Mesenchymal stem cell (in vitro differentiated cells and primary cell): ENCODE results near the gene R3HDM1.
A peak's percentile ranks its signal among the peaks of the same experiment; 100 is the strongest.

ENCODE experiments used
- DNase-seq: peaks from one replicate; pipeline ENCODE4 v3.0.0-alpha.2; 2013
- H2AFZ ChIP-seq: one replicate; pipeline ENCODE4 v1.6.1; 2013; ENCODE audit warnings: low read depth, mild to moderate bottlenecking, control low read depth, inconsistent platforms, low read length, moderate library complexity
- H2AK5ac ChIP-seq: 2 replicates; pipeline ENCODE4 v1.6.1; 2013; ENCODE audit warnings: low read length, moderate library complexity, mild to moderate bottlenecking, inconsistent platforms; ENCODE audit not compliant: severe bottlenecking
- H2BK120ac ChIP-seq: one replicate; pipeline ENCODE4 v1.6.1; 2013; ENCODE audit warnings: low read depth, mild to moderate bottlenecking, inconsistent platforms, low read length, moderate library complexity
- H2BK12ac ChIP-seq, 2 experiments: one replicate each; pipeline ENCODE4 v1.6.1; 2013; ENCODE audit warnings: inconsistent platforms in 2 of 2, low read length in 2 of 2, mild to moderate bottlenecking in 2 of 2, moderate library complexity in 2 of 2, control low read depth in 1 of 2
- H2BK15ac ChIP-seq: one replicate; pipeline ENCODE4 v1.6.1; 2013; ENCODE audit warnings: mild to moderate bottlenecking, low read depth, inconsistent platforms; ENCODE audit not compliant: poor library complexity, severe bottlenecking
- H2BK5ac ChIP-seq: 2 replicates; pipeline ENCODE4 v1.6.1; 2013; ENCODE audit warnings: low read depth, mild to moderate bottlenecking, low read length, control low read depth, inconsistent platforms; ENCODE audit not compliant: poor library complexity, severe bottlenecking
- H3K14ac ChIP-seq, 2 experiments: one replicate each; pipeline ENCODE4 v1.6.1; 2013; ENCODE audit warnings: inconsistent platforms in 2 of 2, low read length in 2 of 2, control low read depth in 1 of 2, mild to moderate bottlenecking in 1 of 2, moderate library complexity in 1 of 2
- H3K18ac ChIP-seq, 2 experiments: one replicate each; pipeline ENCODE4 v1.6.1; 2013; ENCODE audit warnings: inconsistent platforms in 2 of 2, low read length in 2 of 2, control low read depth in 1 of 2, low read depth in 1 of 2, mild to moderate bottlenecking in 1 of 2
- H3K23ac ChIP-seq, 2 experiments: one replicate each; pipeline ENCODE4 v1.6.1; 2013; ENCODE audit warnings: inconsistent platforms in 2 of 2, low read length in 2 of 2, mild to moderate bottlenecking in 2 of 2, moderate library complexity in 2 of 2, control low read depth in 1 of 2
- H3K27ac ChIP-seq: 2 replicates; pipeline ENCODE4 v1.5.1; 2013; ENCODE audit warnings: mild to moderate bottlenecking, moderate library complexity, low read length, control low read depth, inconsistent platforms; ENCODE audit not compliant: poor library complexity, severe bottlenecking
- H3K27me3 ChIP-seq, 2 experiments: 2 replicates each; pipeline versions ENCODE4 v1.6.1 to v1.7.0; 2013; ENCODE audit warnings: low read length in 2 of 2, mild to moderate bottlenecking in 2 of 2, moderate library complexity in 2 of 2, control low read depth in 1 of 2, inconsistent platforms in 1 of 2; ENCODE audit not compliant: control insufficient read depth in 1 of 2, insufficient read depth in 1 of 2
- H3K36me3 ChIP-seq, 2 experiments: 2 replicates each; pipeline versions ENCODE4 v1.6.1 to v1.7.0; 2013; ENCODE audit warnings: low read length in 2 of 2, control low read depth in 1 of 2, inconsistent platforms in 1 of 2, low read depth in 1 of 2, mild to moderate bottlenecking in 1 of 2; ENCODE audit not compliant: insufficient read depth in 2 of 2, control insufficient read depth in 1 of 2
- H3K4ac ChIP-seq, 2 experiments: one replicate each; pipeline ENCODE4 v1.6.1; 2013; ENCODE audit warnings: inconsistent platforms in 2 of 2, low read length in 2 of 2, mild to moderate bottlenecking in 2 of 2, moderate library complexity in 2 of 2, control low read depth in 1 of 2, low read depth in 1 of 2
- H3K4me1 ChIP-seq: 2 replicates; pipeline ENCODE4 v1.6.1; 2013; ENCODE audit warnings: low read depth, low read length, control low read depth; ENCODE audit not compliant: control insufficient read depth, insufficient read depth
- H3K4me2 ChIP-seq: 2 replicates; pipeline ENCODE4 v1.6.1; 2013; ENCODE audit warnings: low read length, mild to moderate bottlenecking, inconsistent platforms; ENCODE audit not compliant: poor library complexity, severe bottlenecking
- H3K4me3 ChIP-seq, 2 experiments: 2 replicates each; pipeline versions ENCODE4 v1.5.1 to v1.7.0; 2013; ENCODE audit warnings: low read length in 2 of 2, mild to moderate bottlenecking in 2 of 2, control low read depth in 1 of 2, low read depth in 1 of 2; ENCODE audit not compliant: insufficient read depth in 1 of 2
- H3K79me1 ChIP-seq: replicated peaks from 2 replicates; pipeline ENCODE4 v1.6.1; 2013; ENCODE audit warnings: mild to moderate bottlenecking, control low read depth, low read length, inconsistent platforms; ENCODE audit not compliant: poor library complexity, severe bottlenecking
- H3K9ac ChIP-seq: 2 replicates; pipeline ENCODE4 v1.7.0; 2013; ENCODE audit warnings: mild to moderate bottlenecking, low read length, moderate library complexity
- H3K9me3 ChIP-seq: 2 replicates; pipeline ENCODE4 v1.7.0; 2013; ENCODE audit warnings: mild to moderate bottlenecking, low read length; ENCODE audit not compliant: control insufficient read depth
- H4K8ac ChIP-seq: one replicate; pipeline ENCODE4 v1.6.1; 2013; ENCODE audit warnings: inconsistent platforms, mild to moderate bottlenecking, low read length, moderate library complexity
- H4K91ac ChIP-seq: one replicate; pipeline ENCODE4 v1.6.1; 2013; ENCODE audit warnings: mild to moderate bottlenecking, low read length, inconsistent platforms
- WGBS: methylation state at CpG from one replicate; pipeline ENCODE4 v1.1.7; 2013; ENCODE audit warnings: mixed read lengths; 5-methylcytosine and 5-hydroxymethylcytosine counted together

R3HDM1 gene

DNA sequence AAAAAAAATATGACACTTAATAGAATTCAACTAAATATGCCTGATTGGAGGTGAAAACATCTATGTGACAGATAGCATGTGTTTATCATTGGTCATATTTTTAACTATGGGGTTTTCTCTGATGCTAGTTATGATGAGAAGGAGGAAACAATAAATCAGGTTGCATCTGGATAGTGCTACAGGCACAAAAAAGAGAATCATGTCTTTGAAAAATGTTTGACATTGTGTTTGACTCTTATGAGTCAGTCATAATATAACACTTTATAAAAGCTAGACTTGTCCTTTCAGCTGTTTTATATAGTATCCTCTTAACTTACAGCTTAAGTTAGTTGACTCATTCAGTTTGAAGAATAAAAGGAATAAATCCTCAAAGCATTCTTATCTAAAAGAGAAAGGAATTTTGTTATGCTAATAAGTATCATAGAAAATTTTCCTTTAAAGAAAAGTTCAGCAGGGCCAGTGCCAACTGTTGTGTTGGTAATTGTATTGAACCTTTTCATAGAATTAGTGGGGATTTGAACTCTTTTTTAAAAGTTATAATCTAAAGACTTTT lies 131.9 kb downstream of the R3HDM1 start:
- Histone ChIP-seq H2BK15ac (no peak overlapping the region), H3K9ac (no peak overlapping the region), H3K27me3 (no peaks in the 10 kb centered on the region), H3K18ac (no peak overlapping the region), H3K4ac (no peak overlapping the region), H2BK12ac (no peak overlapping the region), H2AFZ (no peak overlapping the region), H3K79me1 (peaks cover 6% of the 10 kb centered on the region), H3K9me3 (no peaks in the 10 kb centered on the region), H2AK5ac (no peak overlapping the region), H3K27ac (no peak overlapping the region), H3K36me3 (peaks cover 7 to 18% of the 10 kb centered on the region in 2 experiments), H4K91ac (no peak overlapping the region), H3K14ac (no peak overlapping the region), H2BK120ac (no peak overlapping the region), H4K8ac (no peak overlapping the region), H3K4me3 (no peak overlapping the region), H3K4me1 (no peaks in the 10 kb centered on the region), H3K4me2 (no peak overlapping the region), H3K23ac (no peak overlapping the region), H2BK5ac (no peak overlapping the region)
- peak; percentile 14 for DNase-seq

DNA sequence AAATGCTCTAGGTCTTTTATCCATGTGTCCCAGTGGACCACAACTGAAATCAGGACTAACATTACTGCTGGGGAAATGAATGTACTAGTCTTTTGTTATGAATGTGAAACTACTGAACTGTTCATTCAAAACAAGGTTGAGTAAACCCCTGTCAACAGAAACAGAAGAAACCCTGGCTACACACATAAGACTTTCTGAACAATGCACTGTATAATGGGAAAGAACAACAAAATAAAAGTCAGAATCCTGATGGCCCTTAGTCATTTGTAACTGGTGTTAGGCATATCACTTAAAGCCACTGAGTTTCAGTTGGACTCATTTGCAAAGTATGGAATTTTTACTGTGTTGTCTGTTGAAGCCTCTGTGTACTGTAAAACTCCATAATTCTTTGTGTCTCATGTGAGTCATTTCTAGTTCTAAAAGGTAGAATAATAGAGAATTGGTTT lies 133.4 kb downstream of the R3HDM1 start:
- Histone ChIP-seq H4K8ac (no peak overlapping the region), H3K23ac (no peak overlapping the region), H2BK120ac (no peak overlapping the region), H3K9me3 (no peaks in the 10 kb centered on the region), H3K18ac (no peak overlapping the region), H3K27ac (no peak overlapping the region), H2AFZ (no peak overlapping the region), H3K4me1 (no peaks in the 10 kb centered on the region), H3K4me2 (no peak overlapping the region), H3K4me3 (no peak overlapping the region), H3K4ac (no peak overlapping the region), H3K36me3 (peaks cover 0 to 18% of the 10 kb centered on the region in 2 experiments), H3K27me3 (no peaks in the 10 kb centered on the region), H3K14ac (no peak overlapping the region), H2BK5ac (no peak overlapping the region), H2BK15ac (no peak overlapping the region), H3K9ac (no peak overlapping the region), H2AK5ac (no peak overlapping the region), H3K79me1 (peaks cover 9% of the 10 kb centered on the region), H2BK12ac (no peak overlapping the region), H4K91ac (no peak overlapping the region)
- peak; percentile 22 for DNase-seq

GRCh38 chr2:135667045-135667444 lies 135.8 kb downstream of the R3HDM1 start:
- no peak overlapping the region for H2BK15ac ChIP-seq
- H2BK12ac ChIP-seq: no peak overlapping the region
- peaks cover 5 to 7% of the 10 kb centered on the region in 2 experiments for H3K36me3 ChIP-seq
- H3K14ac ChIP-seq: no peak overlapping the region
- no peak overlapping the region for H2BK5ac ChIP-seq
- H4K91ac ChIP-seq: no peak overlapping the region
- H2AFZ ChIP-seq: no peak overlapping the region
- H2AK5ac ChIP-seq: no peak overlapping the region
- no peak overlapping the region for H4K8ac ChIP-seq
- no peak overlapping the region for H3K18ac ChIP-seq
- H3K9ac ChIP-seq: no peak overlapping the region
- H3K23ac ChIP-seq: no peak overlapping the region
- no peak overlapping the region for H3K4me2 ChIP-seq
- no peak overlapping the region for H3K4me3 ChIP-seq
- no peak overlapping the region for H2BK120ac ChIP-seq
- H3K4me1 ChIP-seq: no peaks in the 10 kb centered on the region
- DNase-seq: peak; percentile 70
- no peak overlapping the region for H3K27ac ChIP-seq
- peaks cover 10% of the 10 kb centered on the region for H3K79me1 ChIP-seq
- no peak overlapping the region for H3K4ac ChIP-seq
- H3K27me3 ChIP-seq: no peaks in the 10 kb centered on the region
- no peaks in the 10 kb centered on the region for H3K9me3 ChIP-seq

GRCh38 chr2:135674453-135674852 lies 143.2 kb downstream of the R3HDM1 start:
- H3K4me2 ChIP-seq: no peak overlapping the region
- H2BK120ac ChIP-seq: no peak overlapping the region
- no peaks in the 10 kb centered on the region for H3K27me3 ChIP-seq
- no peak overlapping the region for H2BK15ac ChIP-seq
- H3K23ac ChIP-seq: no peak overlapping the region
- no peak overlapping the region for H2BK5ac ChIP-seq
- H3K79me1 ChIP-seq: peaks cover 13% of the 10 kb centered on the region
- H3K4me1 ChIP-seq: no peaks in the 10 kb centered on the region
- no peak overlapping the region for H2AFZ ChIP-seq
- DNase-seq: no peak
- H3K18ac ChIP-seq: no peak overlapping the region
- H2BK12ac ChIP-seq: no peak overlapping the region
- no peak overlapping the region for H3K14ac ChIP-seq
- no peak overlapping the region for H3K4me3 ChIP-seq
- peaks cover 22 to 25% of the 10 kb centered on the region in 2 experiments for H3K36me3 ChIP-seq
- H4K8ac ChIP-seq: no peak overlapping the region
- no peak overlapping the region for H3K9ac ChIP-seq
- H2AK5ac ChIP-seq: no peak overlapping the region
- WGBS: no CpG with 5 or more reads among the region's 1 CpG
- no peak overlapping the region for H3K4ac ChIP-seq
- H3K9me3 ChIP-seq: no peaks in the 10 kb centered on the region
- H4K91ac ChIP-seq: no peak overlapping the region
- H3K27ac ChIP-seq: no peak overlapping the region
